Measurements from ENCODE around the gene LIMD2. TPM values are rescaled to one million over a fixed set of nuclear protein-coding genes. Genes with fewer than 3 reads are reported as not detected.
A peak's percentile ranks its signal among the peaks of the same experiment; 100 is the strongest.

Gene LIMD2
- 10 to 100 TPM in 3 of 4 donors, 1 to 10 TPM in 1; 3.8 to 23.2 (median 11.8) TPM for total RNA-seq

GRCh38 chr17:63699638-63700527 lies at the start of gene LIMD2:
LIMD2 (minus strand) TSS chr17:63700125; CDS start chr17:63699298, 827 bp downstream.
- Histone ChIP-seq H3K4me1 (peaks cover 0 to 10% of the 10 kb centered on the region in 2 donors), H3K9me3 (no peaks in the 10 kb centered on the region), H3K27me3 (no peaks in the 10 kb centered on the region), H3K27ac (peak within 1 kb of the TSS; percentile 31 to 73), H3K4me3 (peak within 1 kb of the TSS; percentile 2 to 64), H3K36me3 (no peaks in the 10 kb centered on the region)
- intact Hi-C loops (cut with DNase I; ENCODE audit: low total_unique reads): no loop called here
- no peak for TF ChIP-seq POLR2A (IDR thresholded peaks at IDR 0.05)
- TF ChIP-seq, protein P1, sequence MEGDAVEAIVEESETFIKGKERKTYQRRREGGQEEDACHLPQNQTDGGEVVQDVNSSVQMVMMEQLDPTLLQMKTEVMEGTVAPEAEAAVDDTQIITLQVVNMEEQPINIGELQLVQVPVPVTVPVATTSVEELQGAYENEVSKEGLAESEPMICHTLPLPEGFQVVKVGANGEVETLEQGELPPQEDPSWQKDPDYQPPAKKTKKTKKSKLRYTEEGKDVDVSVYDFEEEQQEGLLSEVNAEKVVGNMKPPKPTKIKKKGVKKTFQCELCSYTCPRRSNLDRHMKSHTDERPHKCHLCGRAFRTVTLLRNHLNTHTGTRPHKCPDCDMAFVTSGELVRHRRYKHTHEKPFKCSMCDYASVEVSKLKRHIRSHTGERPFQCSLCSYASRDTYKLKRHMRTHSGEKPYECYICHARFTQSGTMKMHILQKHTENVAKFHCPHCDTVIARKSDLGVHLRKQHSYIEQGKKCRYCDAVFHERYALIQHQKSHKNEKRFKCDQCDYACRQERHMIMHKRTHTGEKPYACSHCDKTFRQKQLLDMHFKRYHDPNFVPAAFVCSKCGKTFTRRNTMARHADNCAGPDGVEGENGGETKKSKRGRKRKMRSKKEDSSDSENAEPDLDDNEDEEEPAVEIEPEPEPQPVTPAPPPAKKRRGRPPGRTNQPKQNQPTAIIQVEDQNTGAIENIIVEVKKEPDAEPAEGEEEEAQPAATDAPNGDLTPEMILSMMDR (IDR thresholded peaks at IDR 0.05): no peak
- peak; percentile 42 to 54 for DNase-seq

DNA sequence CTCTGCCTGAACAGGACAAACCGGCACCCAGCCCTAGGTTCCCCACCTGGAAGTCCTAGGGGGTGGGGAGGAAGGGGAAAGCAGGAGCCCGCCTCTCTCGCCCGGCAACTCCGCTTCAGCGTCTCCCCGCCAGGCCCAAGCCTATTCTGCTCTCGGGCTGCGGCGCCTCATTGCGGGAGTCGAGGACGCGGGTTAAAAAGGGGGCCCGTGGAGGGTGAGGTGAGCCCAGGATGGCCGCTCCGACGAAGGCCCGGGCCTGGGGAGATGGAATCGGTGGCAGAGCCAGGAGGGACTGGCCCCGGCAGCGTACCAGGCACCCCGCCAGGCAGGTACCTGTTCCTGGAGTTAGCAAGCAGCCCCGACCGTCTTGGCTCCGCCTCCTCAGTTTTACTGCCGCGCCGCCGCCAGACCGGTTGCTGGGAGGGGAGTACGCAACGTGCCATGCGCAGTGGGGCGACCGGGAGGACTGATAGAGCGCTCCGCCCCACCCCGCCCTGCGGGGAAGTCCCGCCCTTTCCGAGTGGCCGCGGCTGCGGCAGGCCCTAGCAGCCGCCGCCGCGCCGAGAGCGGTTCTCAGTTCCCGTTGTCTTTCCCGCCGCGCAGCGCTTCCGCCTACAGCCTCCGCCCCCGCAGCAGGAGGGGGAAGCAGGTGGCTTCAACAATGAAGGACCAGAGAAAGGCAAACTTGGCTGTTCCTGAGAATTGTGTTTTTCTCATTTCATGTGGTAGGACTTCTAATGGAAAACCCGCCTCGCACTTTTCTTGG lies 41.7 kb upstream of the LIMD2 start, which contains the start of gene STRADA:
TSS of gene STRADA (minus strand) at position 392 of the 766 bp plus-strand sequence. CDS start 13,430 bp downstream, outside the sequence.
- H3K36me3 ChIP-seq: no peaks in the 10 kb centered on the region
- H3K9me3 ChIP-seq: no peaks in the 10 kb centered on the region
- DNase-seq: peak; percentile 98
- peak within 1 kb of the TSS; percentile 83 to 90 for H3K4me3 ChIP-seq
- peak; percentile 80 to 83 for TF ChIP-seq POLR2A (IDR thresholded peaks at IDR 0.05)
- TF ChIP-seq, protein P1 (IDR thresholded peaks at IDR 0.05): peak in 1 of 4 experiments; percentile 6
- no peaks in the 10 kb centered on the region for H3K27me3 ChIP-seq
- peak within 1 kb of the TSS; percentile 86 to 94 for H3K27ac ChIP-seq
- intact Hi-C loops (cut with DNase I; ENCODE audit: low total_unique reads): no loop called here
- H3K4me1 ChIP-seq: peaks cover 0 to 7% of the 10 kb centered on the region in 2 donors

DNA sequence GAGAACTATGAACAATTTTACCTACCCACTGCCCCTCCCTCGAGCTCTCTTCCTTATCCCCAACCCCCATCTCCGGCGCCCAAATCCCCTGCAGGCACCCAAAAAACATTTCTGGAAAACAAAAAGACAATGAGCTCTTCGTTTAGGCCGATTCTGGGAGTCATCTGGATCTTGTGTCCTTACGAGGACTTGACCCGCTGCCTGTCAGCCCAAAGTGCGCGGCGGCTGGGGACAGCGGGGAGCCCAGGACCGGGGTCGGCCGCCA lies 41.1 kb upstream of the LIMD2 start:
- intact Hi-C loops (cut with DNase I; ENCODE audit: low total_unique reads): no loop called here
- no peak for TF ChIP-seq POLR2A (IDR thresholded peaks at IDR 0.05)
- TF ChIP-seq, protein P1 (IDR thresholded peaks at IDR 0.05): no peak
- H3K9me3 ChIP-seq: no peaks in the 10 kb centered on the region
- H3K27me3 ChIP-seq: no peaks in the 10 kb centered on the region
- H3K4me3 ChIP-seq: peak overlapping the region; percentile 83 to 90
- H3K27ac ChIP-seq: peak overlapping the region; percentile 86 to 94
- DNase-seq: no peak
- H3K36me3 ChIP-seq: no peaks in the 10 kb centered on the region
- H3K4me1 ChIP-seq: peaks cover 0 to 7% of the 10 kb centered on the region in 2 donors

DNA sequence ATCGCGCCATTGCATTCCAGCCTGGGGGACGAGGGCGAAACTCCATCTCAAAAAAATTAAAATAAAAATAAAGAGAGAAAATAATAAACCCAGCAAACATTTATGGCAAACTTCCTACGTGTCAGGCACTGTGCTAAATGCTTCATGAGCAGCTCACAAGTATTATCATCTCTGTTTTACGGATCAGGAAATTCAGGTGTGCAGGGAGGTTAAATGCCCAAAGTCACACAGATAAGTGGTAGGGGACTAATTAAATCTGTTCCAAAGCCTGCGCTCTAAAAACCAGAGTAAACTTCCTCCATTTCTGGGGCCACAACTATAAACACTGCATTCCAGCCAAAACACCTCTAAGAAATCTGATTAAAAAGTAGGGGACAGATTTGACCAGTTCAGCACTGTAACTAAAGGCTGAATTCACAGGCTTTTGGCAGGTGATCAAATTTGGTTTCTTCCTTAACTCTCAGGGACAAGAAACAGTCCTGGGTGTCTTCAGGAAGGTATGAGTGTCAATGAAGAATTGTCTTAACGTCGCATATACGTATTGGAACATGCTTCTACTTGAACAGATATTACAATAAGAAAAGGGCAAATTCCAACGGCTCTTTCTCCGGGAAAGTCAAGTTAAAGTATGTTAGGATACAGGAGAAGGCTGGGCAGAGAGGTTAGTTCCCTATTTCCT lies 40.7 kb upstream of the LIMD2 start:
- TF ChIP-seq POLR2A (IDR thresholded peaks at IDR 0.05): no peak
- TF ChIP-seq, protein P1 (IDR thresholded peaks at IDR 0.05): no peak
- intact Hi-C loops (cut with DNase I; ENCODE audit: low total_unique reads): no loop called here
- Histone ChIP-seq H3K27me3 (no peaks in the 10 kb centered on the region), H3K4me1 (peaks cover 0 to 7% of the 10 kb centered on the region in 2 donors), H3K27ac (peak overlapping the region; percentile 86 to 94), H3K9me3 (no peaks in the 10 kb centered on the region), H3K4me3 (peak overlapping the region; percentile 83 to 90), H3K36me3 (no peaks in the 10 kb centered on the region)
- no peak for DNase-seq
